A673 (cell line): ENCODE data around the gene ACSS1. TPM values are rescaled to one million over a fixed set of nuclear protein-coding genes. Genes with fewer than 3 reads are reported as not detected.

Experiments used
- BruUV-seq: library from RNA; stranded (reverse); fragments of 400-500 nt; replicated peaks from 2 replicates; lab custom pipeline; 2021; lab: Mats Ljungman, UMichigan
- CTCF ChIA-PET: fragments of 300-600 bp; sonication (Branson Sonifier 250); formaldehyde crosslinking; loops from one replicate; lab custom pipeline; 2022; ENCODE audit warnings: antibody characterized with exemption; lab: Charles Lee
- POLR2A ChIA-PET: fragments of 300-600 bp; sonication (Branson Sonifier 250); formaldehyde crosslinking; loops from one replicate; lab custom pipeline; 2022; ENCODE audit warnings: antibody characterized with exemption; ENCODE audit not compliant: low non-redundant PET; lab: Charles Lee
- DNase-seq: peaks from one replicate; pipeline ENCODE4 v3.0.0-alpha.2; 2015; ENCODE audit warnings: low spot score
- H3K27ac ChIP-seq: fragments of 200-600 bp; sonication (generic); 2 replicates; pipeline ENCODE4 v1.5.1; 2016; ENCODE audit warnings: mixed run types, low read depth, mild to moderate bottlenecking, mixed read lengths, antibody characterized with exemption, low read length; ENCODE audit not compliant: poor library complexity, severe bottlenecking
- H3K27me3 ChIP-seq: fragments of 200-600 bp; sonication (generic); replicated peaks from 2 replicates; pipeline ENCODE4 v1.6.1; 2017; ENCODE audit warnings: mixed run types, low read depth, mild to moderate bottlenecking, mixed read lengths, antibody characterized with exemption, low read length; ENCODE audit not compliant: insufficient read depth, poor library complexity
- H3K36me3 ChIP-seq: fragments of 200-600 bp; sonication (generic); 2 replicates; pipeline ENCODE4 v1.6.1; 2016; ENCODE audit warnings: mixed run types, mild to moderate bottlenecking, mixed read lengths, antibody characterized with exemption, low read length; ENCODE audit not compliant: insufficient read depth, poor library complexity, severe bottlenecking
- H3K4me1 ChIP-seq: fragments of 200-600 bp; sonication (generic); 2 replicates; pipeline ENCODE4 v1.6.1; 2017; ENCODE audit warnings: mixed run types, mild to moderate bottlenecking, mixed read lengths, antibody characterized with exemption, low read length; ENCODE audit not compliant: insufficient read depth, poor library complexity, severe bottlenecking
- H3K4me3 ChIP-seq: fragments of 200-600 bp; sonication (generic); 2 replicates; pipeline ENCODE4 v1.5.1; 2016; ENCODE audit warnings: low read depth, mixed run types, mild to moderate bottlenecking, mixed read lengths, low read length; ENCODE audit not compliant: poor library complexity, severe bottlenecking
- H3K9me3 ChIP-seq: fragments of 200-600 bp; sonication (generic); 2 replicates; pipeline ENCODE4 v1.6.1; 2016; ENCODE audit warnings: mixed run types, low read depth, mild to moderate bottlenecking, mixed read lengths, antibody characterized with exemption, low read length; ENCODE audit not compliant: poor library complexity, severe bottlenecking
- EZH2 ChIP-seq: fragments of 200-600 bp; sonication (generic); IDR thresholded peaks from 2 replicates; pipeline ENCODE4 v1.6.1; 2017; ENCODE audit warnings: borderline replicate concordance, low read depth, mild to moderate bottlenecking, mixed read lengths, antibody characterized with exemption, low read length; ENCODE audit not compliant: poor library complexity, severe bottlenecking
- intact Hi-C: fragments of 100-400 bp; cut with micrococcal nuclease; formaldehyde crosslinking; loops from one replicate; pipeline ENCODE4 v1.10.0; 2022; ENCODE audit not compliant: unreplicated experiment
- total RNA-seq: library from RNA; stranded (reverse); gene quantifications from 2 replicates; pipeline ENCODE4 v1.2.3, GENCODE V29; 2021
- TF ChIP-seq, protein P1 (sequence below): fragments of 300-800, 200-600 bp; sonication (generic); conservative IDR thresholded peaks from 2 replicates; pipeline ENCODE4 v1.5.1; 2017; ENCODE audit warnings: low read depth, mild to moderate bottlenecking, antibody characterized with exemption, low read length, moderate library complexity, mixed read lengths

The ACSS1 gene
- total RNA-seq, 1 experiment from 2014 or later = 3.9 TPM

- Histone ChIP-seq H3K27ac (no peak overlapping the region), H3K9me3 (no peaks in the 10 kb centered on the region), H3K36me3 (no peaks in the 10 kb centered on the region), H3K4me1 (no peaks in the 10 kb centered on the region), H3K27me3 (no peaks in the 10 kb centered on the region), H3K4me3 (no peak overlapping the region)
- intact Hi-C loops = no loop called here
- ChIA-PET CTCF (no interaction called here), POLR2A (no interaction called here)
- no peak for TF ChIP-seq EZH2
- TF ChIP-seq, protein P1, sequence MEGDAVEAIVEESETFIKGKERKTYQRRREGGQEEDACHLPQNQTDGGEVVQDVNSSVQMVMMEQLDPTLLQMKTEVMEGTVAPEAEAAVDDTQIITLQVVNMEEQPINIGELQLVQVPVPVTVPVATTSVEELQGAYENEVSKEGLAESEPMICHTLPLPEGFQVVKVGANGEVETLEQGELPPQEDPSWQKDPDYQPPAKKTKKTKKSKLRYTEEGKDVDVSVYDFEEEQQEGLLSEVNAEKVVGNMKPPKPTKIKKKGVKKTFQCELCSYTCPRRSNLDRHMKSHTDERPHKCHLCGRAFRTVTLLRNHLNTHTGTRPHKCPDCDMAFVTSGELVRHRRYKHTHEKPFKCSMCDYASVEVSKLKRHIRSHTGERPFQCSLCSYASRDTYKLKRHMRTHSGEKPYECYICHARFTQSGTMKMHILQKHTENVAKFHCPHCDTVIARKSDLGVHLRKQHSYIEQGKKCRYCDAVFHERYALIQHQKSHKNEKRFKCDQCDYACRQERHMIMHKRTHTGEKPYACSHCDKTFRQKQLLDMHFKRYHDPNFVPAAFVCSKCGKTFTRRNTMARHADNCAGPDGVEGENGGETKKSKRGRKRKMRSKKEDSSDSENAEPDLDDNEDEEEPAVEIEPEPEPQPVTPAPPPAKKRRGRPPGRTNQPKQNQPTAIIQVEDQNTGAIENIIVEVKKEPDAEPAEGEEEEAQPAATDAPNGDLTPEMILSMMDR = no peak
- no TSS peak for BruUV-seq
- no peak for DNase-seq
These were observed 46.7 kb downstream of the ACSS1 start for GRCh38 chr20:25011261-25011660.

DNA sequence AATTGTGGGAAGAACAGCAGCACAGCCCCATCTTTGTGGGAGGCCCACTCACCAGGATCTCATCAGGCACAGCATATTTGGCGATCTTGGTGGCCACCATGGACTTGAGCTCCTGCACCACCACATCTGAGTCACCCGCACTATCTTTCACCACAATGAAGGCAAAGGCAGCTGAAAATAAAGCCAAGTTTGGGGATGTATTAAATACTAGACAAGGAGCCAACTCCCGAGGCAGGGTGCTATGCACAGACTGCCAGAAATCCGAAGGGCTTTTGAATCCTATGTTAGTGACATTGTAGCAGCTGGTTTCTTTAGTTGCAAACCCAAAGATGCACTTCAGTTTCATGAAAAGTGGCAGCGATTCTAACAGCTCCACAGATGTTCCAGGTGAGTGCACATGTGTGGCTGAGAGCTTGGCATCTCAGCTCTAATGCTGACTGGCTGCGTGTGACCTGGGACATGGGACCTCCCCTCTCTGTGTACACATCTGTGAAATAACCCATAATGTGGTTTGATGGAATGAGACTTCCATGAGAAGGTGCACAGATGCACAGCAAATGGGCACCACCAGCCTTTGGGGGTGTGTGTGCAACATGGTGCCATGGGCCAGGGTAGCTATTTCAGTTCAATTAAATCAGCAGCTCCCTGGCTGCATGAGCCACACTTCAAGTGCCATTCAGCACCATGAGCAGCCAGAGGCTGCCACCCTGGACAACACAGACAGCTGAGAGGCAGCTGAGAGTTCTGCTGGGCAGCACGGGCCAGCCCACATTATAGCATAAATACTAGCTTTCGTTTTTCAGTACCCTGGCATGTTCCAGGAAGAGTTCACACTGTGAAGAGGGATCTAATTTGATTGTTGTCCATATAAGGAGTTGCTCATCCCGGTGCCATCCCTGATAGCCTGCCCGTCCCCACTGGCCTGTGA, 48.5 kb downstream of the ACSS1 start:
- Histone ChIP-seq H3K36me3 (no peaks in the 10 kb centered on the region), H3K4me1 (no peaks in the 10 kb centered on the region), H3K27me3 (no peaks in the 10 kb centered on the region), H3K4me3 (no peak overlapping the region), H3K27ac (no peak overlapping the region), H3K9me3 (no peaks in the 10 kb centered on the region)
- ChIA-PET POLR2A (no interaction called here), CTCF (no interaction called here)
- no peak for DNase-seq
- TF ChIP-seq, protein P1 = no peak
- no peak for TF ChIP-seq EZH2
- intact Hi-C loops = no loop called here
- no TSS peak for BruUV-seq

- ChIA-PET POLR2A (no interaction called here), CTCF (no interaction called here)
- Histone ChIP-seq H3K27me3 (peaks cover 2% of the 10 kb centered on the region), H3K9me3 (no peaks in the 10 kb centered on the region), H3K4me3 (no peak overlapping the region), H3K27ac (no peak overlapping the region), H3K4me1 (no peaks in the 10 kb centered on the region), H3K36me3 (no peaks in the 10 kb centered on the region)
- no peak for TF ChIP-seq EZH2
- no peak for DNase-seq
- intact Hi-C loops = no loop called here
- no TSS peak for BruUV-seq
These were observed 49.3 kb downstream of the ACSS1 start for GRCh38 chr20:25008388-25009217.
